ENCODE measurements around the gene PTCHD4. TPM values are rescaled to one million over a fixed set of nuclear protein-coding genes. Genes with fewer than 3 reads are reported as not detected.

The PTCHD4 gene
- total RNA-seq, 1 experiment from 2014 or later: 0.96 TPM

DNA sequence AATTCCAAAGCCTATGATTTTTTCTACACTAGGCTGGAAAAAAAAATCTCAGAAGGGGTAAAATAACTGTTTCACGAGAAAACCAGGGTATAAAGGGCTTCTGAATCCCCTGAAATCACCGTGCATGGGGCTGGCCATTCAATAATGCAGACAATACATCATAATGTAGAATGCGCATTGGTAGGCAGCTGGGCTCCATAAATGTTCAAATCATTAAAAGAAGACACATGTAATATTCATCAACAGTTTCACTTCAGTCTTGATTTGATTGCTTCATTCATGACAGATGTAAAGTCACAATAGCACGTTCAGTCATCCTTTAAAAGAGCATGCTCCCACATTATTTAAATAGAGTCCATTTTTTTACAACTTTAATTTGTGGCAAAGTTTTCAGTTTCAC lies 20.5 kb downstream of the PTCHD4 start:
- H3K27me3 ChIP-seq (ENCODE audit: insufficient read depth, low read length): no peaks in the 10 kb centered on the region
- no peak overlapping the region for H3T11ph ChIP-seq (ENCODE audit: low read length)
- no peak overlapping the region for H3K18ac ChIP-seq (ENCODE audit: insufficient read length, low read depth, low read length)
- DNase-seq: no peak
- H2AK5ac ChIP-seq (ENCODE audit: insufficient read length, low read length): no peak overlapping the region
- H3K27ac ChIP-seq (ENCODE audit: insufficient read length, low read depth, low read length): no peak overlapping the region
- no peaks in the 10 kb centered on the region for H3K79me2 ChIP-seq (ENCODE audit: insufficient read depth, low read length)
- no CpG with 5 or more reads among the region's 4 CpGs for WGBS (ENCODE audit: extremely low coverage, insufficient read length, low lambda C conversion rate)
- no peaks in the 10 kb centered on the region for H3K9me3 Mint-ChIP-seq
- no peak overlapping the region for H3K27ac Mint-ChIP-seq
- H3K4me1 ChIP-seq (ENCODE audit: insufficient read depth, low read length): no peaks in the 10 kb centered on the region
- no peak overlapping the region for H2BK20ac ChIP-seq (ENCODE audit: low read depth, low read length, poor library complexity, severe bottlenecking)
- H3K36me3 Mint-ChIP-seq (ENCODE audit: insufficient read depth in 1 of 3, low read depth in 3 of 3): peaks cover 0 to 13% (median 0%) of the 10 kb centered on the region in 3 experiments; a peak in 2 of 7 replicates
- no peak overlapping the region for H3K9ac ChIP-seq (ENCODE audit: extremely low read depth, insufficient read length, low read length)
- no peak overlapping the region for H3K4ac ChIP-seq (ENCODE audit: low read depth, low read length)
- no peaks in the 10 kb centered on the region for H3K4me1 Mint-ChIP-seq
- H3K23me2 ChIP-seq (ENCODE audit: insufficient read length, low read depth, low read length, poor library complexity, severe bottlenecking): no peaks in the 10 kb centered on the region
- no peak overlapping the region for H4K91ac ChIP-seq (ENCODE audit: insufficient read length, low read depth, low read length)
- no peak overlapping the region for H4K8ac ChIP-seq (replicated peaks; ENCODE audit: insufficient read length, low read depth, low read length)
- H3K56ac ChIP-seq (ENCODE audit: insufficient read length, low read depth, low read length): no peak overlapping the region
- H3K4me2 ChIP-seq (ENCODE audit: insufficient read depth, insufficient read length, low read length): no peak overlapping the region
- no peak overlapping the region for H4K5ac ChIP-seq (ENCODE audit: insufficient read length, low read depth, low read length)
- H4K20me1 ChIP-seq (ENCODE audit: control insufficient read depth, insufficient read depth, insufficient read length): no peaks in the 10 kb centered on the region
- H3K27me3 Mint-ChIP-seq (ENCODE audit: low read depth): no peaks in the 10 kb centered on the region
- H3K23ac ChIP-seq (ENCODE audit: insufficient read length, low read depth, low read length): no peak overlapping the region
- no peak overlapping the region for H2BK120ac ChIP-seq (ENCODE audit: low read depth, low read length, poor library complexity, severe bottlenecking)
- H3K14ac ChIP-seq (ENCODE audit: insufficient read depth, low read length): no peak overlapping the region
- no peak overlapping the region for H2BK15ac ChIP-seq (ENCODE audit: low read depth, low read length)
- H2BK12ac ChIP-seq (ENCODE audit: insufficient read length, low read depth, low read length): no peak overlapping the region
- no peak overlapping the region for H3K4me3 Mint-ChIP-seq
- TF ChIP-seq, protein P1, sequence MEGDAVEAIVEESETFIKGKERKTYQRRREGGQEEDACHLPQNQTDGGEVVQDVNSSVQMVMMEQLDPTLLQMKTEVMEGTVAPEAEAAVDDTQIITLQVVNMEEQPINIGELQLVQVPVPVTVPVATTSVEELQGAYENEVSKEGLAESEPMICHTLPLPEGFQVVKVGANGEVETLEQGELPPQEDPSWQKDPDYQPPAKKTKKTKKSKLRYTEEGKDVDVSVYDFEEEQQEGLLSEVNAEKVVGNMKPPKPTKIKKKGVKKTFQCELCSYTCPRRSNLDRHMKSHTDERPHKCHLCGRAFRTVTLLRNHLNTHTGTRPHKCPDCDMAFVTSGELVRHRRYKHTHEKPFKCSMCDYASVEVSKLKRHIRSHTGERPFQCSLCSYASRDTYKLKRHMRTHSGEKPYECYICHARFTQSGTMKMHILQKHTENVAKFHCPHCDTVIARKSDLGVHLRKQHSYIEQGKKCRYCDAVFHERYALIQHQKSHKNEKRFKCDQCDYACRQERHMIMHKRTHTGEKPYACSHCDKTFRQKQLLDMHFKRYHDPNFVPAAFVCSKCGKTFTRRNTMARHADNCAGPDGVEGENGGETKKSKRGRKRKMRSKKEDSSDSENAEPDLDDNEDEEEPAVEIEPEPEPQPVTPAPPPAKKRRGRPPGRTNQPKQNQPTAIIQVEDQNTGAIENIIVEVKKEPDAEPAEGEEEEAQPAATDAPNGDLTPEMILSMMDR (conservative IDR thresholded peaks at IDR 0.05): no peak
- no peaks in the 10 kb centered on the region for H3K9me3 ChIP-seq (ENCODE audit: control insufficient read depth, low read depth, low read length)
- peaks cover 4% of the 10 kb centered on the region for H3K79me1 ChIP-seq (ENCODE audit: insufficient read depth, low read depth, low read length, poor library complexity, severe bottlenecking)
- H2AFZ ChIP-seq (ENCODE audit: low read length): no peak overlapping the region
- no peak overlapping the region for H2BK5ac ChIP-seq (ENCODE audit: insufficient read length, low read length)
